ENCODE results near the gene TTC3. TPM values are rescaled to one million over a fixed set of nuclear protein-coding genes. Genes with fewer than 3 reads are reported as not detected.

The TTC3 gene
- total and polyA plus RNA-seq, 2 experiments from 2014 or later = 87.7 to 170 TPM

- Histone ChIP-seq H3K9me3 (ENCODE audit: low read depth) (no peaks in the 10 kb centered on the region), H3K4me3 (no peak overlapping the region), H3K36me3 (peaks cover 43% of the 10 kb centered on the region), H3K27ac (no peak overlapping the region), H3K27me3 (no peaks in the 10 kb centered on the region), H3K4me1 (ENCODE audit: low read depth) (no peaks in the 10 kb centered on the region)
- no peak for TF ChIP-seq CTCF (IDR thresholded peaks at IDR 0.05; ENCODE audit: low read depth, low read length)
- DNase-seq (ENCODE audit: low read depth in 1 of 2, low spot score in 1 of 2) = no peak
Measured at GRCh38 chr21:37224861-37225839, 152.1 kb downstream of the TTC3 start.

DNA sequence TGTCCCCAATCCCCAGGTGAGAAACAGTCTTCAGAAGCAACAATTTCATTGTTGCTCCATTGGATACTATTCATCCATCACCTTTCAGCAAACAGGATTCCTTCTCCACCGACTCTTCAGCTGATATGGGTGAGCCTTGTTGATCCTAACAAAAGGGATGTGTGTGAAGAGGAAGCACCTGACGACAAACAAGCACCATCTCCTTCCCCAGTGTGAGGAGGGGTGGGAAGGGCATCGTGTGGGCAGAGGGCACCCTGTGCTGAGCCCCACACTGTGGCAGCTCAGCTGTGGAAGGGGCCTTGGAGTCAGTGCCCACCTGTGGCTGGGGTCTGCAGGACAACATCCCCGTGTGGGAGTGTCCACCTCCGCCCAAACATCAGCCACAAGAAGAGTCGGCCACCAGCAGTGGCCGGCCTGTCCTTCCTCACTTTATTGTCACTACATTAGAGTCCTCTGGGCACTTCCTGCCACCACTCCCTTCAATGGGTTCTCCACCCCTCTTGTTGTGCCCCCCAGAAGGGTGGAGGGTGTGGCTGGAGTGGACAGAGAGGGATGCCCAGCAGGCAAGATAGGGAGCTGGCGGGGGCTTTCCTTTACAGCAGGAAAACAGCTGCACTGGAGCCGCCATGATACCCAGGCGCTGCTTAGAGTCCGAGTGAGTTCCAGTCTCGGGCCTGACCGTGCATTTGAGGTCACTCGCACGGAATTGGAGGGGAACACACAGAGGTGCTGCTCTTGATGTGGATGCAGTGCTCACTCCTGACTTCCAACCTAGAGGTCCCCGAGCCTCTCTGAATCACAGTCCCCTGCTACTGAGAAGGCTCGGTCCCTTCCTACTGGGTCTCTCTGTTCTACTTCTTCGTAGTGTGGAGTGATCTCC is 153.2 kb downstream of the TTC3 start:
- no peak overlapping the region for H3K27ac ChIP-seq
- no peak overlapping the region for H3K4me3 ChIP-seq
- no peaks in the 10 kb centered on the region for H3K27me3 ChIP-seq
- no peaks in the 10 kb centered on the region for H3K4me1 ChIP-seq (ENCODE audit: low read depth)
- no peaks in the 10 kb centered on the region for H3K9me3 ChIP-seq (ENCODE audit: low read depth)
- DNase-seq (ENCODE audit: low read depth in 1 of 2, low spot score in 1 of 2) = no peak
- no peak for TF ChIP-seq CTCF (IDR thresholded peaks at IDR 0.05; ENCODE audit: low read depth, low read length)
- peaks cover 48% of the 10 kb centered on the region for H3K36me3 ChIP-seq

DNA sequence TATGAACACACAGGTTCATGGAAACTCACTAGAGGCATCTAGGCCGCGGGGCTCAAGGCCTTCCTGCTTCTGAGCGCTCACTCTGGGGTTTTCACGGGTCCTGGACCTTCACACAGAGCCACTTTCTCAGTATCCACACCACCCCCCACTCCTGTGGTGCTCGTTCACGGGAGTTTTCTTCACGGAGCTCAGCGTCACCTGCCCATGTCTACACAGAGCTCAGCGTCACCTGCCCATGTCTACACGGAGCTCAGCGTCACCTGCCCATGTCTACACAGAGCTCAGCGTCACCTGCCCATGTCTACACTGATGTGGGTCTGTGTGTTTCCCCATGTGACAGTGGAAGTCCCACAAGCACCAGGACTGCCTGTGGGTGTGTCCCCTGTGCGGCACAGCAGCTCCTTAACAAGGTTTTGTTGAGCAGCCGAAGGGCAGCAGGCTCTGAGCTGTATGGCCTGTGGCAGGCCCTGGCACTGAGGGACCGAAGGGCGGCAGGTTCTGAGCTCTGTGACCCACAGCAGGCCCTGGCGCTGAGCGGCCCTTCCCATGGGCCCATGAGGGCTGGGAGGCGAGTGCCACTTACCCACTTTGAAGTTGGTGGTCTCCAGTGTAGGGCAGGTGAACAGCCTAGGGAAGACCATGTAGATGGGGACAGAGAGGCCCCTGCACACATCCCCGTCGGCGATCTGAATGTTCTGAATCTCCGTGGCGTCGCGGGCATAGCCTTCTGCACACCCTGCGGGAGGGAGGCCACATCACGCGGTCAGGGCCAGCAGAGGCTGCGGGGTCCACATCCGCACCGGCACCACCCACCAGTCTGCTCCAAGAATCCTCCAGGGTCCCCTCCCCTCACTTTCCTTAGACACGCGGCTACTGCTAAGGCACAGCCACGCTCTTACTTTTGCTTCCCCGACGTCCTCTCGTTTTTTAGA is 154.3 kb downstream of the TTC3 start:
- Histone ChIP-seq H3K36me3 (peaks cover 56% of the 10 kb centered on the region), H3K4me1 (ENCODE audit: low read depth) (no peaks in the 10 kb centered on the region), H3K27me3 (no peaks in the 10 kb centered on the region), H3K27ac (no peak overlapping the region), H3K4me3 (no peak overlapping the region), H3K9me3 (ENCODE audit: low read depth) (no peaks in the 10 kb centered on the region)
- no peak for DNase-seq (ENCODE audit: low read depth in 1 of 2, low spot score in 1 of 2)
- no peak for TF ChIP-seq CTCF (IDR thresholded peaks at IDR 0.05; ENCODE audit: low read depth, low read length)

DNA sequence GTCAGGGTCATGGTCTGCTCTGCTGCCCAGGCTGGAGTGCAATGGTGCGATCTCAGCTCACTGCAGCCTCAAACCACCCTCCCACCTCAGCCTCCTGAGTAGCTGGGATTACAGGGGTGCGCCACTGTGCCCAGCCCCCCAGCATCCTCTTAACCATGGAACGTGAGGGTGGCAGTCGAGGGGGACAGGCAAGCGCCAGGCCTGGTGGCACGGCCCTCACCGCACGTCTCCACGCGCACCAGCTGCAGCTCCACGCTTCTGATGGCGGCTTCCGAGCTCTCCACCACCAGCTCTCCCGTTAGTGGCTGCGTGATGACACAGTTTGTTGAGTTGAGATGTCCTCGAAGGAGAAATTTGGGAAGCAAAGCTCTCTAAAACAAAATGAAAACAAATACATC is 154.9 kb downstream of the TTC3 start:
- Histone ChIP-seq H3K27me3 (no peaks in the 10 kb centered on the region), H3K4me1 (ENCODE audit: low read depth) (no peaks in the 10 kb centered on the region), H3K27ac (no peak overlapping the region), H3K36me3 (peaks cover 56% of the 10 kb centered on the region), H3K4me3 (no peak overlapping the region), H3K9me3 (ENCODE audit: low read depth) (no peaks in the 10 kb centered on the region)
- DNase-seq (ENCODE audit: low read depth in 1 of 2, low spot score in 1 of 2) = no peak
- TF ChIP-seq CTCF (IDR thresholded peaks at IDR 0.05; ENCODE audit: low read depth, low read length) = no peak
